HepG2 (cell line): ENCODE measurements around the gene CDC14A. TPM values are rescaled to one million over a fixed set of nuclear protein-coding genes. Genes with fewer than 3 reads are reported as not detected.

Experiments used
- AHDC1 ChIP-seq: sonication (generic); formaldehyde crosslinking; IDR thresholded peaks from 2 replicates; pipeline ENCODE4 v1.5.1; 2020; ENCODE audit warnings: mild to moderate bottlenecking, missing genetic modification reagents, borderline replicate concordance
- ARNT2 ChIP-seq: sonication (generic); formaldehyde crosslinking; IDR thresholded peaks from 2 replicates; pipeline ENCODE4 v1.8.0; 2022; ENCODE audit warnings: mild to moderate bottlenecking, low read depth, missing genetic modification reagents, moderate library complexity
- FOXA3 ChIP-seq: IDR thresholded peaks from 2 replicates; pipeline ENCODE4 v1.6.1; 2016; ENCODE audit warnings: missing genetic modification reagents, missing compliant biosample characterization
- GATAD1 ChIP-seq: IDR thresholded peaks from 2 replicates; pipeline ENCODE4 v1.6.1; 2016; ENCODE audit warnings: missing genetic modification reagents, missing compliant biosample characterization
- GATAD2A ChIP-seq: IDR thresholded peaks from 2 replicates; pipeline ENCODE4 v1.6.1; 2016
- HNRNPUL1 ChIP-seq: fragments of 200-400 bp; formaldehyde crosslinking; IDR thresholded peaks from 2 replicates; pipeline ENCODE4 v1.6.1; 2017; ENCODE audit warnings: low read depth, mild to moderate bottlenecking, low read length, moderate library complexity
- KDM6A ChIP-seq: IDR thresholded peaks from 2 replicates; pipeline ENCODE4 v1.6.1; 2016; ENCODE audit warnings: low read depth
- MED1 ChIP-seq: sonication (generic); formaldehyde crosslinking; IDR thresholded peaks from 2 replicates; pipeline ENCODE4 v1.4.0; 2020; ENCODE audit warnings: missing genetic modification reagents
- MED8 ChIP-seq: sonication (generic); formaldehyde crosslinking; IDR thresholded peaks from 2 replicates; pipeline ENCODE4 v1.8.1; 2023; ENCODE audit warnings: mild to moderate bottlenecking, missing genetic modification reagents; ENCODE audit not compliant: insufficient replicate concordance
- NCOA1 ChIP-seq: sonication (generic); formaldehyde crosslinking; IDR thresholded peaks from 2 replicates; pipeline ENCODE4 v1.9.0; 2021; ENCODE audit warnings: missing genetic modification reagents
- PRDM10 ChIP-seq: sonication (generic); formaldehyde crosslinking; IDR thresholded peaks from 2 replicates; pipeline ENCODE4 v1.4.0; 2020; ENCODE audit warnings: low read depth, missing genetic modification reagents
- PRPF4 ChIP-seq: fragments of 200-400 bp; formaldehyde crosslinking; IDR thresholded peaks from 2 replicates; pipeline ENCODE4 v1.6.1; 2016; ENCODE audit warnings: low read length, low read depth; ENCODE audit not compliant: poor library complexity, severe bottlenecking
- SAP130 ChIP-seq: IDR thresholded peaks from 2 replicates; pipeline ENCODE4 v1.6.1; 2016; ENCODE audit warnings: low read depth
- SIX4 ChIP-seq: sonication (generic); formaldehyde crosslinking; IDR thresholded peaks from 2 replicates; pipeline ENCODE4 v1.4.0; 2020; ENCODE audit warnings: missing genetic modification reagents
- STAT5B ChIP-seq: sonication (generic); formaldehyde crosslinking; IDR thresholded peaks from 2 replicates; pipeline ENCODE4 v1.4.0; 2020; ENCODE audit warnings: missing genetic modification reagents
- TEAD3 ChIP-seq: optimal IDR thresholded peaks from 2 replicates; pipeline ENCODE3; 2016; ENCODE audit warnings: borderline replicate concordance
- ZBTB7A ChIP-seq: sonication (generic); formaldehyde crosslinking; IDR thresholded peaks from 2 replicates; pipeline ENCODE4 v1.8.0; 2022; ENCODE audit warnings: mild to moderate bottlenecking, missing genetic modification reagents
- ZFY ChIP-seq: sonication (generic); formaldehyde crosslinking; IDR thresholded peaks from 2 replicates; pipeline ENCODE4 v1.4.0; 2020; ENCODE audit warnings: missing genetic modification reagents
- ZNF124 ChIP-seq: sonication (generic); formaldehyde crosslinking; IDR thresholded peaks from 2 replicates; pipeline ENCODE4 v1.4.0; 2020; ENCODE audit warnings: missing genetic modification reagents
- ZNF235 ChIP-seq: sonication (generic); formaldehyde crosslinking; IDR thresholded peaks from 2 replicates; pipeline ENCODE4 v1.8.1; 2023; ENCODE audit warnings: mild to moderate bottlenecking, missing genetic modification reagents, borderline replicate concordance
- ZNF383 ChIP-seq: sonication (generic); formaldehyde crosslinking; IDR thresholded peaks from 2 replicates; pipeline ENCODE4 v1.4.0; 2020; ENCODE audit warnings: missing genetic modification reagents, mild to moderate bottlenecking, borderline replicate concordance
- ZNF569 ChIP-seq: sonication (generic); formaldehyde crosslinking; IDR thresholded peaks from 2 replicates; pipeline ENCODE4 v1.5.0; 2020; ENCODE audit warnings: mild to moderate bottlenecking, missing genetic modification reagents, moderate library complexity, borderline replicate concordance
- ZSCAN12 ChIP-seq: sonication (generic); formaldehyde crosslinking; IDR thresholded peaks from 2 replicates; pipeline ENCODE4 v1.9.0; 2021; ENCODE audit warnings: mild to moderate bottlenecking, missing genetic modification reagents
- polyA plus RNA-seq, 8 experiments: library from polyadenylated mRNA; depleted of rRNA in 3 of 8; stranded (reverse) in 7 of 8; unstranded in 1 of 8; fragments of >200 nt; fragmentation: Illumina TruSeq in 4 of 8; extraction: Trizol in 4 of 8; gene quantifications; 2 replicates each; pipeline versions ENCODE4 v1.2.1 to v1.2.3, GENCODE V29; 2011 to 2016; ENCODE audit warnings: low read depth in 4 of 8, missing spikeins in 1 of 8, mixed read lengths in 1 of 8; ENCODE audit not compliant: insufficient read depth in 1 of 8
- total RNA-seq, 5 experiments: library from RNA; depleted of rRNA; stranded (reverse); fragments of >200 nt; fragmentation: Illumina TruSeq; extraction: Trizol; gene quantifications; 2 replicates each; pipeline ENCODE4 v1.2.3, GENCODE V29; 2016; ENCODE audit warnings: low read depth in 1 of 5

The CDC14A gene
- total and polyA plus RNA-seq, 2 of the 13 experiments (the other 11 are each of a cell fraction or from before 2014, with no cell fraction given): 2.8 to 4.9 TPM

GRCh38 chr1:100494393-100495084, 142.2 kb downstream of the CDC14A start (continued):
- TF ChIP-seq PRDM10 (CRISPR knock-in tag): no peak
- TF ChIP-seq ZNF569: no peak
- TF ChIP-seq GATAD2A (CRISPR knock-in tag): peak; percentile 75
- no peak for TF ChIP-seq ZSCAN12
- 0 out of 2 replicates have a peak, but pooled peaks have one; percentile 14 for TF ChIP-seq GATAD1 (CRISPR knock-in tag)
- no peak for TF ChIP-seq ZNF124
- TF ChIP-seq ZBTB7A: no peak
- no peak for TF ChIP-seq ZFY (CRISPR knock-in tag)
- peak; percentile 39; the same call in 1 of the 2 replicates for TF ChIP-seq SAP130 (CRISPR knock-in tag)
- no peak for TF ChIP-seq NCOA1 (CRISPR knock-in tag)
- TF ChIP-seq ZNF383: no peak
- TF ChIP-seq TEAD3 (CRISPR knock-in tag): peak; percentile 60
- TF ChIP-seq PRPF4: no peak
- TF ChIP-seq MED1: 0 out of 2 replicates have a peak, but pooled peaks have one; percentile 26
- TF ChIP-seq FOXA3: peak; percentile 60
- TF ChIP-seq SIX4 (CRISPR knock-in tag): no peak
- no peak for TF ChIP-seq MED8 (CRISPR knock-in tag)
- TF ChIP-seq HNRNPUL1: no peak
- TF ChIP-seq AHDC1 (CRISPR knock-in tag): peak; percentile 59; the same call in 1 of the 2 replicates
- no peak for TF ChIP-seq ARNT2
- TF ChIP-seq KDM6A: no peak
- no peak for TF ChIP-seq ZNF235
- no peak for TF ChIP-seq STAT5B (CRISPR knock-in tag)
